Activated T-cell treated with anti-CD3 and anti-CD28 coated beads, Interleukin-2, amount 50 U/mL, for 1 hour (primary cell): ENCODE data around the gene DBF4.
A peak's percentile ranks its signal among the peaks of the same experiment; 100 is the strongest.
"Not testable (repeated sequence)": the region's sequence is repeated elsewhere in the genome, so short reads cannot be mapped to it uniquely, and the experiment has no call there.

ENCODE experiments used
- DNase-seq: peaks from one replicate; pipeline ENCODE4 v3.0.0-alpha.2; 2020

DBF4 gene, protein sequence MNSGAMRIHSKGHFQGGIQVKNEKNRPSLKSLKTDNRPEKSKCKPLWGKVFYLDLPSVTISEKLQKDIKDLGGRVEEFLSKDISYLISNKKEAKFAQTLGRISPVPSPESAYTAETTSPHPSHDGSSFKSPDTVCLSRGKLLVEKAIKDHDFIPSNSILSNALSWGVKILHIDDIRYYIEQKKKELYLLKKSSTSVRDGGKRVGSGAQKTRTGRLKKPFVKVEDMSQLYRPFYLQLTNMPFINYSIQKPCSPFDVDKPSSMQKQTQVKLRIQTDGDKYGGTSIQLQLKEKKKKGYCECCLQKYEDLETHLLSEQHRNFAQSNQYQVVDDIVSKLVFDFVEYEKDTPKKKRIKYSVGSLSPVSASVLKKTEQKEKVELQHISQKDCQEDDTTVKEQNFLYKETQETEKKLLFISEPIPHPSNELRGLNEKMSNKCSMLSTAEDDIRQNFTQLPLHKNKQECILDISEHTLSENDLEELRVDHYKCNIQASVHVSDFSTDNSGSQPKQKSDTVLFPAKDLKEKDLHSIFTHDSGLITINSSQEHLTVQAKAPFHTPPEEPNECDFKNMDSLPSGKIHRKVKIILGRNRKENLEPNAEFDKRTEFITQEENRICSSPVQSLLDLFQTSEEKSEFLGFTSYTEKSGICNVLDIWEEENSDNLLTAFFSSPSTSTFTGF

DNA sequence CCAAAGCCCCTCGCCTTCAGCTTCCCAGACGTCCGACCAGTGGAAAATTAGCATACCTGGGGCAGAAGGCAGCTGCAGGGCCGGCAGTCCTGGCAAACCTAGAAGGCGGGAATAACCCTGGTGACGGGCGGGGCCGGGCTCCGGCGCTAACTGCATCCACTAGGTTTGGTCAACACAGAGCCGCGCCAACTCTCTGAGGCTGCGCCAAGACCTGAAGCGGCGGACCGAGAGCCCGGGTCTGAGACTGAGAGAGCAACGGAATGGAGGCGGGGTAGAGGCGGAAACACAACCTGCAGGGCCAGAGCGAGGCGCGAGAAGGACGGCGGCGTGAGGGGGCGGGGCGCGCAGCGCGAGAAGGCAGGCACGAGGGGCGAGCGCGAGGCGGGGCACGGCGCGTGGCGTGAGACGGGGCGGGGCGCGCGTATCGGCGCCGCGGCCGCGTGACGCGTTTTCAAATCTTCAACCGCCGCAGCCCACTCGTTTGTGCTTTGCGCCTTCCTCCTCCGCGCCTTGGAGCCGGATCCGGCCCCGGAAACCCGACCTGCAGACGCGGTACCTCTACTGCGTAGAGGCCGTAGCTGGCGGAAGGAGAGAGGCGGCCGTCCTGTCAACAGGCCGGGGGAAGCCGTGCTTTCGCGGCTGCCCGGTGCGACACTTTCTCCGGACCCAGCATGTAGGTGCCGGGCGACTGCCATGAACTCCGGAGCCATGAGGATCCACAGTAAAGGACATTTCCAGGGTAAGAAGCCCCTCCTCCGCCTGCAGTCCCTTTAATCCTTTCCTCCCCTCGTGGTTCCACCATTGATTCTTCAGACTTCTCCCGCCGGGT, at the start of gene DBF4, which contains the start of gene SLC25A40:
Gene DBF4, plus strand, starts transcription at position 454 of the 829 bp plus-strand sequence. Its CDS starts 240 bp downstream, at position 694.
Gene SLC25A40, minus strand, starts transcription at position 321 of the 829 bp plus-strand sequence. CDS start 17,633 bp downstream, outside the sequence.
- DNase-seq: peak; percentile 95

DNA sequence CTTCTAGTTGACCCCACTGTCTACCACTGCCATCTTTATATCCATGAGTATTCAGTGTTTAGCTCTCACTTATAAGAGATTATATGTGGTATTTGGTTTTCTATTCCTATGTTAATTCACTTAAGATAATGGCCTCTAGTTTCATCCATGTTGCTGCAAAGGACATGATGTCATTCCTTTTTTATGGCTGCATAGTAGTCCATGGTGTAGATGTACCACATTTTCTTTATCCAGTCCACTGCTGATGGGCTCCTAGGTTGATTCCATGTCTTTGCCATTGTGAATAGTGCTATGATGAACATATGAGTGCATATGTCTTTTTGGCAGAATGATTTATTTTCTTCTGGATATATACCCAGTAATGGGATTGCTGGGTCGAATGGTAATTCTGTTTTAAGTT, 47.9 kb upstream of the DBF4 start:
- not testable (repeated sequence) for DNase-seq

DNA sequence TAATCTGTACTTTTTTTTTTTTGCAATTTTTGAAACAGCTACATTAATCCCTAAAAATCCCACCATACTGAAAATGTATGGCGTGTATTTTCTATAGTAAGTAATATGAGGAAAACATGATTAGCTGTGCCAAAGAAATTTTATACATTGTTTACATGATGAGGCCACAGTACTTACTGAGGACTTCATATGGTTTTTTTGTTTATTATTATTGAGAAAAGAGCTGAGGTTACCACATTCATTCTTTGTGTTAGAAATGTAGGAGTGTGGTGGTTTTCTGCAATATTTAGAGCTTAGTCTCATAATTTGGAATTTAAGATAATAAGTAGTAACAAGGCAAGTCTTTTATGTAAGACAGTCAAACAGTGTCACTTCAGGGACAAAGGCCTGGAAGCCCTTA, 45.2 kb upstream of the DBF4 start:
- DNase-seq: no peak

DNA sequence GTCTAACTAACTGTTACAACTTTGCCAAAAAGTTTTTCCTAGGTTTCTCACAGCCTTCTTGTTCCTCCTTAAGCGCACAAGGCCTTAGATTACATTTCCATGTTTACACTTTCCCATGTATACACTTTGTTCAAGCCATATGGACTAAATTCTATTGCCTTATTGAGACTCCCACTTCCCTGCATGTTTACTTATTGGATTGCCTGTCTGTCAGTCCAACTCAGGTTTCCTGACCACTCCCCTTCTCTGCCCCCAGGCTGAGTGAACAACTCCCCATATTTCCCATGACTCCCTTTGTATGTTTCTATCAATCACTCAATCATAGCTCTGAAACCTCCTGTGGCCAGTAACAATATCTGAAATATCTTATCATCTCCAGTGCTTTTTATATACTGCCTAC, 43.2 kb upstream of the DBF4 start:
- DNase-seq: no peak

DNA sequence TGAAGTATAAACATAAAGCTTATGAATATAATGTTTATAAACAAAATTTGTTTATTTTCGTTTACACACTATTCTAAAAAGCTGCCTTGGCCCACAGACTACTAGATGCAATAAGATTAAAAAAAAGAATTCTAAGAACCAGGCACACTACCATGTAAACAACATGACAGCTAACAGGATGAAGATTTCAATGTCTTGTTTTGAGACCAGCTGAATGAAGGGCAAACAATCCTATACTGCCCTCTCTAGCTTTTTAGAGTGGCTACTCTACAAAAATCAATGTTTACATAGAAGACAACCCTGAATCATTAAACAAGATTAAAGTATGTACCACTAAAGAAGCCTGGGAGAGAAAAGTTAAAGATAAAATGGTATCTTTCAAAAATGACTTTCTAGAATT, 38.7 kb upstream of the DBF4 start:
- no peak for DNase-seq

DNA sequence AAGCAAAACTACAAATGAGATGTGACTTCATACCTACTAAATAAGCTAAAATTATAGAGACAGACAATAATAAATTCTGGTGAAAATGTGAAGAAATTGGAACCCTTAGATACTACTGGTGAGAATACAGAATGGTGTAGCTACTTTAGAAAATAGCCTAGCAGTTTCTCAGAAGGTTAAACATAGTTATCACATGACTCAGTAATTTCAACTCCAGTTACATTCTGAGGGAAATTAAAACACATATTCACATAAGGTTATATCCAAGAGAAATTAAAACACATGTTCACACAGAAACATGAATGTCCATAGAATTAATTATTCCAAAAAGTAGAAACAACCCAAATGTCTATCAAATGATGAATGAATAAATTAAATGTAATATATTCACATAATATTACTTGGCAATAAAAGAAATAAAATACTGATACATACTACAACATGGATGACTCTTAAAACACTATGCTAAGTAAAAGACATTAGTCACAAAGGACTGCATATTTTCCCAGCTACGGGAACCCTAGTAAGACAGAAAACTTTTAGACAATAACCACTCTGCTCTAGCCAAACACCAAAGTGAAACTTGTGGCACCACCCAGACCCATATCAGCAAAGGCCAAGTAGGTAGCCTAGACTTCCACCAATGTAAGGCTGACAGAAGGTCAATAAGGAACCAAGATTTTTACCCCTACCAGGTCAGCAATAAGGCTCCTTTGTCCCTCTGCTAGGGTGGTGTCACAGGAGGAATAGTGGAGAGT, 25.3 kb upstream of the DBF4 start:
- no peak for DNase-seq

DNA sequence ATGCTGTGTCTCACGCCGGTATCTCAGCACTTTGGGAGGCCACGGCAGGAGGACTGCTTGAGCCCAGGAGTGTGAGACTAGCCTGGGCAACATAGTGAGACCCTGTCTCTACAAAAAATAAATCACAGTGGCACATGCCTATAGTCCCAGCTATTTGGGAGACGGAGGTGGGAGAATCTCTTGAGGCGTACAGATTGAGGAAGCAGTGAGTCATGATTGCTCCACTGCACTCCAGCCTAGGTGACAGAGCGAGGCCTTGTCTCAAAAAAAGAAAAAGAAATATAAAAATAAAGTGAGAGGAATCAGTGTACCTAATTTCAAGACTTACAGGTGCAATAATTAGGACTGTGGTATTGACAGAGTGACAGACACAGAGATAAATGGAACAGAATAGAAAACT, 24.0 kb upstream of the DBF4 start:
- DNase-seq: no peak

DNA sequence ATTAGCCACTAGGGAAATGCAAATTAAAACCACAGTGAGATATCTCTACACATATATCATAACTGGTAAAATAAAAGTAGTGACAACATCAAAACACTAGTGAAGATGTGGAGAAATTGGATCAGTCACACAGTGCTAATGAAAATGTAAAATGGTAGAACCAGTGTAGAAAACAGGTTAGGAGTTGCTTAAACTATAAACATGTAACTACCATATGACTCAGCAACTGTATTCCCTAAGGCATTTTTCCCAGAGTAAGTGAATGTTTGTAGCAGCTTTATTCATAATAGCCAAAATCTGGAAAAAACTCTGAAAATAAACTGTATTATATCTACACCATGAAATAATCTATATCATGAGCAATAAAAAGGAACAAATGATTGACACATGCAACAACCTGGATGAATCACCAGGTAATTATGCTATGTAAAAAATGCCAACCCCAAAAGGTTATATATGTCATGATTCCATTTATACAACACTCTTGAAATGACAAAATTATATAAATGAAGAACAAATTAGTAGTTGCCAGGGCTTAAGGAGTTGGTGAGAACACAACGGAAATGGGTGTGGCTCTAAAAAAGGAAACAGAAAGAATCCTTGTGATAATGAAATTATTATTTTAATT, 22.9 kb upstream of the DBF4 start:
- DNase-seq: no peak

DNA sequence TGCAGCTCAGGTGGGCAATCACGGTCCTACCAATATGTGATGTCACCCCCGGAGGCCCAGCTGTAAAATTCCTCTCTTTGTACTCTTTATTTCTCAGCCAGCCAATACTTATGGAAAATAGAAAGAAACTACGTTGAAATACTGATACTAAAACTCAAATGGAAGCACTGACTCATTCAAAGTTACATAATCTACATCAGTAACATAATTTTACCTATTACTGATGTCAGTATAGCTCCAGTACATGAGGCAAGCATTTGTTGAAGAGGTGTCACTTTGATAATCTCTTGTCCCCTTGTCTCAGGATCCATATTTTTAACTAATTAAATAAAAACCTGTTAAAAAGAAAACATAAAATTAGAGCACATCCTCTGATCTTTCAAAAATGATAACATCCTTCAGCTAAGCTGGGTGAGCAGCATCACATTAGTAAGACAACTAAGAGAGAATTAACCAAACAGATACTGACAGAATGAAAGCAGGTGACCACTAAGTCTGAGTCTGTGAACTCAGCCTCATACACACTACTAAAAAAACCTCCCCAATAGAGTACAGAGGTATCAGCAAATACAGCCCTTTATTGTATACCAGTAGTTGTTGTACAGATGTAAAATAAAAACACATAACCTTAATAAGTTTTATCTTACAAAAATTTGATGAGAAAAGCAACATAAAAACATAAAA, 17.7 kb upstream of the DBF4 start:
- no peak for DNase-seq

DNA sequence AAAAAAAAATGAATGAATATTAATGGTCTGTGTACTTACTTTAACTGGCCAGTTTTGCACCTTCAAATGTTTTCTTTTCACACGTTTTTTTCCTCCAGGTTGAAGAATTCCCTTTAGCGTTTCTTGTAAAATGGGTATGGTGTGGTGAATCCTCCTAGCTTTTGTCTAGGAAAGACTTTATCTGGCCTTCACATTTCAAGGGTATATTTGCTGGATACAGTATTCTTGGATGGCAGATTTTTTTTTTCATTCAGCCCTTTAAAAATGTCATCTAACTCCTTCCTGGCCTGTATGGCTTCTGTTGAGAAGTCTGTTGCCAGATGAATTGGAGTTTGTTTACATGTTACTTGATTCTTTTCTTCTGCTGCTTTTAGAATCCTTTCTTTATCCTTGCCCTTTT, 10.2 kb upstream of the DBF4 start:
- DNase-seq: no peak

DNA sequence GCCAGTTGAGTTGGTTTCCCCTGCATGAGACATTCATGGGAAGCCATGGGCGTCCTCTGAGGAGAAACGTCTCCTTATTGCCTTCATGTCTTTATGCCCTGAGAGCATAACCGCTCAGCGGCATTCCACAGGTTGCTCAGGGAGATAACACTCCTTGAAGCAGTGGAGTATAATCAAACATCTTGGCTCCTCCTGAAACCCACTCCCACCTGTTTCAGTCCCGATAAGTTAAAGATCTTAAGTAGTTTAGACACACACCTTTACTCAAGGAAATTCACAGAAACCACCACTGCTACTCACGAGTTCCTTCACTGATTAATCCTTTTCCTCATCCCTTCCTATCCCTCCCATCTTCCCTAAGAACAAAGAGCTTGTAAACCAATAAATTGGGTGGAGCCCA, 9.8 kb upstream of the DBF4 start:
- DNase-seq: not testable (repeated sequence)

DNA sequence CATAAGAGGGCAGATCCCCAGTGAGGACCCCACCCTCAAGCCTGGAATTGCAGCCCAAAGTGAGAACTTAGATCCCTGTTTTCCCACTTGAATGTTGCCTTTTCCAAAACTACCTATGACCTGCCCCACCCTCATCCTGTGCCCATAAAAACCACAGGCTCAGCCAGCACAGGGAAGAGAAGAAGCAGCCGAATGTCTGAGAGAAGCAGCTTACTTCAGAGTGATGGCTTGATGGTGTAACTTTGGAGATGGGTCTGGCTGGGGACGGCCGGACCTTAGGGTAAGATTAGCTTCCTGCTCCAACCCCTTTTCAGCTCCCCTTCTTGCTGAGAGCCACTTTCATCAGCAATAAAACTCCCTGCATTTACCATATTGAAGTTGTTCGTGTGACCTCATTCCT, 5.8 kb upstream of the DBF4 start:
- DNase-seq: no peak

DNA sequence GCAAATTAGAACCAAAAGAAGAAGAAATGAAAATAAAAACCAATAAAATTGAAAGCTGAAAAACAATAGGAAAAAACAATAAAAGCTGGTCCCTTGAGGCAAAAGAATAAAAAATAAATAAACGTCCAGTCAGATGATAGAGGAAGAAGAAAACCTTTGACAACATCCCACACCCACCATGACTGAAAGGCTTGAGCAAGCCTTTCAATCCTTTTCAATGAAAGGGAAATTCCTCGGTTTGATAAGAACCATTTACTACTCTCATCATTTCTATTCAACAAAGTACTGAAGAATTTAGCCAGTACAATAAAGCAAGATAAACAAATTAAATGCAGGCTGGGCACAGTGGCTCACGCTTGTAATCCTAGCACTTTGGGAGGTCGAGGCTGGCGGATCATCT, 3.9 kb upstream of the DBF4 start:
- DNase-seq: no peak

DNA sequence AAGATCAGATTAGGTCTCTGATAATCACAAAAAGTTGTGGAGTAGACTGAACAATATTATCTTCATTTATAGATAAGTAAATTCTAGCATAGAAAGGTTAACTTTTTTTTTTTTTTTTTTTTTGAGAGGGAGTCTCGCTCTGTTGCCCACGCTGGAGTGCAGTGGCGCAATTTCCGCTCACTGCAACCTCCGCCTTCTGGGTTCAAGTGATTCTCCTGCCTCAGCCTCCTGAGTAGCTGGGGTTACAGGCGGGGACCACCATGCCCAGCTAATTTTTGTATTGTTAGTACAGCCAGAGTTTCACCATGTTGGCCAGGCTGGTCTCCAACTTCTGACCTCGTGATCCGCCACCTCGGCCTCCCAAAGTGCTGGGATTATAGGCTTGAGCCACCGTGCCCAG, 3.0 kb upstream of the DBF4 start:
- not testable (repeated sequence) for DNase-seq

DNA sequence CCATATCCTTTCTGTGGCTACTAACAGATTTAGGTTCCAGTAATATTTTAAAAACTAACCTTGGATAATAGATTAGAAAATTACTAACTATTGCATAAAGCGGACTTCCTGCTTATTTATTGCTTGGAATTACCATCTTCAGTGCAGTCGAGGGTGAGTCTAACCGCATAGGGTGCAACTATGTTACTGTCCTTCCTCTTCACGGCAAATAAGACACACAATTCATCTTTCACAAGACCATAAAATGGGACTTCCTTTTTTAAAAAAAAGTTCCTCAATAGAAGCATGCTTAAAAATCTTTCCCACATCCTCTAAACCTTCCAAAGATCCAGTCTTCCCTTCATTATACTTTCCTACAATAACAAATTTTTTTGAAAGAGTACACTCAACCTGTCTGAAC, 2.2 kb upstream of the DBF4 start:
- no peak for DNase-seq

DNA sequence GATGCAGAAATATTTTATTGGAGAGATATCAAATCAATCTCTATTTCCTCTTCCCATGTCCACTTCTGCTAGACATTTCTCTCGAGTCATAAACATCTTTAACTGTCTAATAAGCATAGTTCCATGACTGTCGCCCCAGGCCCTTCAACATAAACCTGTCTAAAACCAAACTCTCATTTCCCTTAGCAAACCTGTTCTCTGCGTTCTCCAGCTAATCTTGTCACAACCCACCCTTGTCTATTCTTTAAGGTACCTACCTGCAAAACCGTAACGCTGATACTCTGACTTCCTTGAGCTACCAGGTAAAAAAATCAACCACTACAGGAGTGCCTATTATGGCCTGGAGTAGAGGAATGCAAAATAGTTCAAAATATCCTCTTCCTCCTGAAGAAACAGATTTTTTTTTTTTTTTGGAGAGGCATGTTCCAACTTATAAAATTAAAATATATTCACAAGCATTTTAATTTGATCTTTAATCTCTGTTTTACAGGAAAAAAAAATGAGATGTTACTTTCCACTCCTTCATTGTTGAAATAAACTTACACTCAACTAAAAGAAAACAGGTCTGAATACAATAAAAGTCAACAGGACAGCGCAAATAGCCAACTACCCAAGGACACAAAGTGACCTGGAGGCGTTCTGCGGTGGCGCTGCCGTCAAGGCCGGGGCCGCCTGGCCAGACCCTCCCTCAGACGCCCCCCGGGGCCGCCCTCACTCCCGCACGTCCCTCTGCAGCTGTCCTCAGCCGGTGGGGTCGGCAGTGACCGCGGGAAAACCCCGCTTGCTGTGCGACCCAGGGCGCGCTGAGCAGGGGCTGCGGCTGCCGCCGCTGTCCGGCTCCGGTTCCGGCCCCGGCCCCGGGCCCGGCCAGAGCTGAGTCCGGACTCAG, 898 bp upstream of the DBF4 start:
- DNase-seq: no peak

DNA sequence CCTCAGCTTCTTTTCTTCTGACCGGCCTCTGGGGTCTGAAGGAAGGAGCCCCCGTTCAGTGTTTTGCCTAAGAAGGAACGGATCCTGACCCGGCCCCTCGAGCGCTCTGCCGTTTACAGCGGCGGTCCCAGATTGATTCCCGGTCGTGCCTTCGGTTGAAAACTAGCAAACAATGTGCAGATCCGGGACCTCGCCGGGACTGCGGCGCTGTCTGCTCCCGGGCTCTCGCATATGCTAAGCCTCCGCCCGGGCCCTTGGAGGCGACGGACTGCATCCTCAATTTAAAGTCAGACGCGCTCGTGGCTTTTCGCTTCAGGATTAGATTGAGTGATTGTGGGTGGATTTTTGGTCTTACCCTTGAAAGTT, 559 bp downstream of the DBF4 start:
- DNase-seq: peak; percentile 53

DNA sequence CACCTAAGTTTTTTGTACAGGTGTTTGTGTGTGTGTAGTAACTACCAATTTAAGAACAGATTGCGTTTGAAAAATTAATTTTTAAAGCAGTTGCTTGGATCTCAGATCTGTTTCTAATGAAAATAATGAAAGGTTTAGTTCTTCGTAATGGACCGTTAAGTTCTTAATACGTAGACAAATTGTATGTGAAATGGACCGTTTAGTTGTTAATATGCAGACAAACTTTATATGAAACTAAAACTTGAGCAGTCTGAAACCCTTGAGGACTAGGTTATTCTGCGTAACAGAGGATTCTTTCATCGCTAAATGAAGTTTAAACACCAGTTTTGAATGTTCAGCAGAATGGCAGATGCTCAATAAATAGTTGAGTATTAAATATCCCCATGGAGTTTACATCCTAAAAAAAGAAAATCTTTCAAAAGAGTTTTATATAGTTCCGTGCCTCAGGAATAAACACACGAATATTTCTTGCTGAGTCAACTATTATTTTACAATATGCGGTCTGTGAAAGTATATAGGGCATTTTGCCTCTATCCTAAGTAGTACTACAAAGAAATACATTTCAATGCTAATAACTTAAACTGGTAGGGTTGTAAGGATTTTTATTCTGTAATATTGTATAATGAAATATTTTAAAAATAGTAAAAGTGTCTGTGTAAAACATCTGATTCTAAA, 1.2 kb downstream of the DBF4 start:
- no peak for DNase-seq

DNA sequence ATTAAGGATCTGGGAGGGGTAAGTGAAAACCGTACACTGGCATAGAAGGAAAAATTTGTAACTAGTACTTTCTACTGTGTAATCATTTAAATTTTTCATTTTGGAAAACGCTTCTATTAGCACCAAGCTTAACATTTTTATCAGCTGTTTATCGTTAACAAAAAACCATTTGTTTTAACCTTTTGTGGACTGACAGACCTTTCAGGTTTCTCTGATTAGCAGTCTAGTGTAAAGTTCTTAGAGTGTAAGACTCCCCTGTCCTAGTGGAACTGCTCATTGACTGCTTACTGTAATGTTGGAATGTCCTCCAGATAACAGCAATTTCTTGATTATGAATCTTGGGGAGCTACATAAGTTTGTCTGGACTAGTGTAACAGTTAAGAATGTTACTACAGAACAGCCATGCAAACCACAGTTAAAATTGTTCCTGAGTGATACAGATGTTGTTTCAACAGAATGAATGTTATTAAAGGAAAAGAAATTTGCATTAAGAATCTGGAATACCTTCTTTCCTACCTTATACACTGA, 2.0 kb downstream of the DBF4 start:
- no peak for DNase-seq
